Smooth muscle cell (in vitro differentiated cells): ENCODE data around the gene ANK2. TPM values are rescaled to one million over a fixed set of nuclear protein-coding genes. Genes with fewer than 3 reads are reported as not detected.

ENCODE experiments used
- DNase-seq: peaks from one replicate; lab custom pipeline; 2025; ENCODE audit not compliant: unreplicated experiment; lab: John Stamatoyannopoulos, UW
- H2AFZ ChIP-seq: fragments of 200-600 bp; sonication (generic); 2 replicates; pipeline ENCODE4 v1.6.0; 2016; ENCODE audit warnings: antibody characterized with exemption, low read depth, mild to moderate bottlenecking
- H3F3A ChIP-seq: fragments of 200-600 bp; sonication (generic); 2 replicates; pipeline ENCODE4 v1.6.0; 2017; ENCODE audit warnings: antibody characterized with exemption, low read depth
- H3K27ac ChIP-seq: fragments of 200-600 bp; sonication (generic); 2 replicates; pipeline ENCODE4 v1.5.1; 2016; ENCODE audit warnings: low read depth, mild to moderate bottlenecking
- H3K27me3 ChIP-seq: fragments of 200-600 bp; sonication (generic); 2 replicates; pipeline ENCODE4 v1.6.1; 2016; ENCODE audit warnings: low read depth, mild to moderate bottlenecking
- H3K36me3 ChIP-seq: fragments of 200-600 bp; sonication (generic); 2 replicates; pipeline ENCODE4 v1.5.1; 2016; ENCODE audit warnings: low read depth
- H3K4me1 ChIP-seq: fragments of 200-600 bp; sonication (generic); 2 replicates; pipeline ENCODE4 v1.5.1; 2016; ENCODE audit warnings: low read depth
- H3K4me2 ChIP-seq: fragments of 200-600 bp; sonication (generic); 2 replicates; pipeline ENCODE4 v1.6.0; 2016; ENCODE audit warnings: mild to moderate bottlenecking
- H3K4me3 ChIP-seq: fragments of 200-600 bp; sonication (generic); 2 replicates; pipeline ENCODE4 v1.5.1; 2016; ENCODE audit warnings: mild to moderate bottlenecking
- H3K79me2 ChIP-seq: fragments of 200-600 bp; sonication (generic); 2 replicates; pipeline ENCODE4 v1.6.0; 2016; ENCODE audit warnings: low read depth, mild to moderate bottlenecking
- H3K9ac ChIP-seq: fragments of 200-600 bp; sonication (generic); 2 replicates; pipeline ENCODE4 v1.6.0; 2016; ENCODE audit warnings: low read depth
- H3K9me3 ChIP-seq: fragments of 200-600 bp; sonication (generic); replicated peaks from 2 replicates; pipeline ENCODE4 v1.5.1; 2016; ENCODE audit warnings: low read depth
- H4K20me1 ChIP-seq: fragments of 200-600 bp; sonication (generic); 2 replicates; pipeline ENCODE4 v1.6.0; 2016; ENCODE audit warnings: low read depth
- CTCF ChIP-seq: fragments of 200-600 bp; sonication (generic); IDR thresholded peaks from 2 replicates; pipeline ENCODE4 v1.5.1; 2017; ENCODE audit warnings: borderline replicate concordance, mild to moderate bottlenecking, antibody characterized with exemption; ENCODE audit not compliant: insufficient read depth, poor library complexity, severe bottlenecking
- WGBS: methylation state at CpG from one replicate; pipeline ENCODE4 v1.1.7; 2016; ENCODE audit warnings: low lambda C conversion rate; 5-methylcytosine and 5-hydroxymethylcytosine counted together
- polyA plus RNA-seq: library from polyadenylated mRNA; unstranded; fragments of >200 nt; fragmentation: Nextera tagmentation; extraction: Ambion mirVana; gene quantifications from 2 replicates; pipeline ENCODE4 v1.2.1, GENCODE V29; 2016
- total RNA-seq: library from RNA; depleted of rRNA; stranded (reverse); fragments of >200 nt; gene quantifications from 2 replicates; pipeline ENCODE4 v1.2.3, GENCODE V29; 2014

ANK2 gene
- total and polyA plus RNA-seq, 2 experiments from 2014 or later: 2.2 to 8.1 TPM

- no peak overlapping the region for H3K4me2 ChIP-seq
- no peaks in the 10 kb centered on the region for H3K4me1 ChIP-seq
- no peak overlapping the region for H3K27ac ChIP-seq
- no peaks in the 10 kb centered on the region for H3K79me2 ChIP-seq
- no peak for DNase-seq
- no peak for TF ChIP-seq CTCF
- no peak overlapping the region for H3K9ac ChIP-seq
- H2AFZ ChIP-seq: no peak overlapping the region
- H3K9me3 ChIP-seq: no peaks in the 10 kb centered on the region
- no peaks in the 10 kb centered on the region for H3K36me3 ChIP-seq
- H3K4me3 ChIP-seq: no peak overlapping the region
- 97% methylated on average over 12 of the region's 12 CpGs for WGBS
- H3K27me3 ChIP-seq: no peaks in the 10 kb centered on the region
- H4K20me1 ChIP-seq: no peaks in the 10 kb centered on the region
- no peaks in the 10 kb centered on the region for H3F3A ChIP-seq
Observed at GRCh38 chr4:113330200-113330599, 280.7 kb downstream of the ANK2 start.

- no peak overlapping the region for H3K4me3 ChIP-seq
- H2AFZ ChIP-seq: no peak overlapping the region
- no peaks in the 10 kb centered on the region for H3F3A ChIP-seq
- WGBS: 90% methylated on average over 6 of the region's 6 CpGs
- no peak for DNase-seq
- no peak overlapping the region for H3K27ac ChIP-seq
- no peak overlapping the region for H3K4me2 ChIP-seq
- H4K20me1 ChIP-seq: no peaks in the 10 kb centered on the region
- no peaks in the 10 kb centered on the region for H3K27me3 ChIP-seq
- no peaks in the 10 kb centered on the region for H3K9me3 ChIP-seq
- no peaks in the 10 kb centered on the region for H3K36me3 ChIP-seq
- H3K79me2 ChIP-seq: no peaks in the 10 kb centered on the region
- no peak overlapping the region for H3K9ac ChIP-seq
- no peak for TF ChIP-seq CTCF
- no peaks in the 10 kb centered on the region for H3K4me1 ChIP-seq
Observed at GRCh38 chr4:113331811-113332210, 282.4 kb downstream of the ANK2 start.

GRCh38 chr4:113332701-113333100 lies 283.2 kb downstream of the ANK2 start:
- WGBS: 95% methylated on average over 5 of the region's 5 CpGs

More at GRCh38 chr4:113332701-113333100, 283.2 kb downstream of the ANK2 start:
- Histone ChIP-seq H3K4me1 (no peaks in the 10 kb centered on the region), H3K9me3 (no peaks in the 10 kb centered on the region), H3F3A (no peaks in the 10 kb centered on the region), H2AFZ (no peak overlapping the region), H3K27ac (no peak overlapping the region), H3K79me2 (no peaks in the 10 kb centered on the region), H3K9ac (no peak overlapping the region), H3K4me3 (no peak overlapping the region), H3K36me3 (no peaks in the 10 kb centered on the region), H3K4me2 (no peak overlapping the region), H3K27me3 (no peaks in the 10 kb centered on the region), H4K20me1 (no peaks in the 10 kb centered on the region)
- DNase-seq: no peak
- TF ChIP-seq CTCF: no peak
